GM23248 (cell line): ENCODE results near the gene GNB1. TPM values are rescaled to one million over a fixed set of nuclear protein-coding genes. Genes with fewer than 3 reads are reported as not detected.
A peak's percentile ranks its signal among the peaks of the same experiment; 100 is the strongest.

Experiments
- DNase-seq: peaks from one replicate; pipeline ENCODE4 v3.0.0-alpha.2; 2015
- H2AFZ ChIP-seq: fragments of 200-600 bp; sonication (generic); 2 replicates; pipeline ENCODE4 v1.6.1; 2016; ENCODE audit warnings: antibody characterized with exemption
- H3F3A ChIP-seq: fragments of 200-600 bp; sonication (generic); 2 replicates; pipeline ENCODE4 v1.6.1; 2016; ENCODE audit warnings: mild to moderate bottlenecking, antibody characterized with exemption, mixed run types; ENCODE audit not compliant: insufficient read depth
- H3K27ac ChIP-seq: fragments of 200-600 bp; sonication (generic); 2 replicates; pipeline ENCODE4 v1.5.1; 2016; ENCODE audit warnings: mild to moderate bottlenecking
- H3K27me3 ChIP-seq: fragments of 200-600 bp; sonication (generic); replicated peaks from 2 replicates; pipeline ENCODE4 v1.6.1; 2016; ENCODE audit warnings: mild to moderate bottlenecking; ENCODE audit not compliant: insufficient read depth
- H3K36me3 ChIP-seq: fragments of 200-600 bp; sonication (generic); 2 replicates; pipeline ENCODE4 v1.6.1; 2016; ENCODE audit warnings: low read depth, mild to moderate bottlenecking
- H3K4me1 ChIP-seq: fragments of 200-600 bp; sonication (generic); 2 replicates; pipeline ENCODE4 v1.6.1; 2016; ENCODE audit warnings: mild to moderate bottlenecking; ENCODE audit not compliant: insufficient read depth
- H3K4me2 ChIP-seq: fragments of 200-600 bp; sonication (generic); one replicate; pipeline ENCODE4 v1.6.1; 2016; ENCODE audit warnings: mild to moderate bottlenecking; ENCODE audit not compliant: unreplicated experiment
- H3K4me3 ChIP-seq: fragments of 200-600 bp; sonication (generic); 2 replicates; pipeline ENCODE4 v1.5.1; 2016; ENCODE audit warnings: mild to moderate bottlenecking
- H3K79me2 ChIP-seq: fragments of 200-600 bp; sonication (generic); 2 replicates; pipeline ENCODE4 v1.6.1; 2016; ENCODE audit warnings: mild to moderate bottlenecking; ENCODE audit not compliant: insufficient read depth
- H3K9ac ChIP-seq: fragments of 200-600 bp; sonication (generic); 2 replicates; pipeline ENCODE4 v1.6.1; 2016; ENCODE audit warnings: mild to moderate bottlenecking
- H3K9me2 ChIP-seq: fragments of 200-600 bp; sonication (generic); 2 replicates; pipeline ENCODE4 v1.6.1; 2016; ENCODE audit warnings: mixed run types, mild to moderate bottlenecking, moderate library complexity; ENCODE audit not compliant: insufficient read depth
- H3K9me3 ChIP-seq: fragments of 200-600 bp; sonication (generic); one replicate; pipeline ENCODE4 v1.6.1; 2017; ENCODE audit warnings: low read depth
- H4K20me1 ChIP-seq: fragments of 200-600 bp; sonication (generic); 2 replicates; pipeline ENCODE4 v1.6.0; 2016; ENCODE audit not compliant: insufficient read depth
- EZH2 ChIP-seq: fragments of 200-600 bp; sonication (generic); IDR thresholded peaks from 2 replicates; pipeline ENCODE4 v1.6.1; 2018; ENCODE audit warnings: antibody characterized with exemption, mild to moderate bottlenecking; ENCODE audit not compliant: insufficient read depth, poor library complexity, severe bottlenecking
- EZH2phosphoT487 ChIP-seq: fragments of 200-600 bp; sonication (generic); IDR thresholded peaks from 2 replicates; pipeline ENCODE4 v1.6.1; 2018; ENCODE audit warnings: antibody characterized with exemption, moderate library complexity, mild to moderate bottlenecking, low read depth; ENCODE audit not compliant: insufficient read depth
- WGBS, 2 experiments: methylation state at CpG; one replicate each; pipeline ENCODE4 v1.1.6; 2015 to 2017; ENCODE audit warnings: low lambda C conversion rate in 2 of 2, low coverage in 1 of 2; ENCODE audit errors: missing lambda C conversion rate in 2 of 2; 5-methylcytosine and 5-hydroxymethylcytosine counted together
- in situ Hi-C: fragments of 300-500 bp; cut with MboI; formaldehyde crosslinking; loops from 2 replicates; pipeline ENCODE4 v1.15.0; 2020
- polyA plus RNA-seq: library from polyadenylated mRNA; unstranded; fragments of >200 nt; fragmentation: Nextera tagmentation; extraction: Ambion mirVana; gene quantifications from 2 replicates; pipeline ENCODE4 v1.2.1, GENCODE V29; 2016
- total RNA-seq: library from RNA; depleted of rRNA; stranded (reverse); fragments of >200 nt; shearing (Covaris generic); gene quantifications from 2 replicates; pipeline ENCODE4 v1.2.3, GENCODE V29; 2014; rRNA removed

GNB1 gene
- total RNA-seq (87.6 and 97.7 TPM in 2 replicates), polyA plus RNA-seq (92.0 and 148 TPM in 2 replicates)

DNA sequence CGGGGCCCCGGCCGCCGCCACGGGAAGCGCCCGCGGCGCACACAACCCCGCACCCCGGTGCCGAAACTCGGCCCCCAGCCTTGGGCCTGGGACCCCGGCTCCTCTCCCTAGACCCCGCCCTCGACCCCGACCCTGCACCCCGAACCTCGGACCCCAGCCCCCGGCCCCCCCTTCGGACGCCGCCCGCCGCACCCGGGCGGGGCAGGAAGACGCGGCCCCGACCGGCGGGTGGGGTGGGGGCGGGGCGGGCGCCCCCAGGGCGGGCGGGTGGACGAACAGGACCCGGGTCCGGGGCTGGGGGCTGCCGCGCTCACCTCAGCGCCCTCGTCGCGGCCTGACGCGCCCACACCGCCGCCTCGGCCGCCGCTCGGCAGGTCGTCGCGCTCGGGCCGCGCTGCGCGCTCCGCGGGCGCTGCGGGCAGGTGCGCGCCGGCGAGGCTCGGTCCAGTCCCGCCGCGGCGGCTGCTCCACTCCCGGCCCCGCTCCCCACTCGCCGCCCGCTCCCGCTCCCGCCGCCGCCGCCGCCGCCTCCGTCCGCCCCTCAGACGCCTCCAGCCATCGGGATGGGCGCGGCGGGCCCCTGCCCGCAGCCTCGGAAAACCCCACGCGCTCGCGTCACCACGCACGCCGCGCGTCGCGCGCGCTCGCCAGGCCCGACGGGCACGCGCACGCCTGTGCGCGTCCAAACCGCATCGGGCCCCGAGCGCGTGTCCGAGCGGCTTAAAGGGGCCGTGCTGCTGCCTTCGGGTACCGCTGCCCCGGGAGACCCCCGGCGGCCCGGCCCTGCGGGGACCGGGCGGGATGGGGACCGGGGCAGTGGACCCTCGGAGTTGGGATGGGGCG is at the start of gene GNB1:
Gene GNB1 (minus strand): TSS at position 582 of the 843 bp plus-strand sequence. CDS start 65,634 bp downstream, outside the sequence.
- in situ Hi-C loops: no loop called here
- H3K27me3 ChIP-seq: no peaks in the 10 kb centered on the region
- peaks cover 13% of the 10 kb centered on the region for H3F3A ChIP-seq
- no peak for TF ChIP-seq EZH2
- TF ChIP-seq EZH2phosphoT487: no peak
- peaks cover 54% of the 10 kb centered on the region for H3K79me2 ChIP-seq
- 0 to 1% methylated on average over 33 to 64 of the region's 137 CpGs for WGBS, 2 experiments
- peak within 1 kb of the TSS; percentile 92 for H3K4me2 ChIP-seq
- peak within 1 kb of the TSS; percentile 74 for H2AFZ ChIP-seq
- H3K9me3 ChIP-seq: no peaks in the 10 kb centered on the region
- H3K27ac ChIP-seq: peak within 1 kb of the TSS; percentile 76
- H4K20me1 ChIP-seq: peaks cover 30% of the 10 kb centered on the region; the same call in 1 of the 2 replicates
- no peaks in the 10 kb centered on the region for H3K9me2 ChIP-seq
- peak within 1 kb of the TSS; percentile 93 for H3K9ac ChIP-seq
- peak; percentile 96 for DNase-seq
- H3K4me3 ChIP-seq: peak within 1 kb of the TSS; percentile 91
- H3K36me3 ChIP-seq: 0 out of 2 replicates have a peak, but pooled peaks cover 3% of the 10 kb centered on the region
- peaks cover 46% of the 10 kb centered on the region for H3K4me1 ChIP-seq

- TF ChIP-seq EZH2 (no peak), EZH2phosphoT487 (no peak)
- in situ Hi-C loops: no loop called here
- Histone ChIP-seq H3K9me2 (no peaks in the 10 kb centered on the region), H3K27ac (no peak overlapping the region), H3K9me3 (no peaks in the 10 kb centered on the region), H3K9ac (no peak overlapping the region), H3K4me1 (no peaks in the 10 kb centered on the region), H4K20me1 (no peaks in the 10 kb centered on the region), H3K36me3 (no peaks in the 10 kb centered on the region), H3K79me2 (no peaks in the 10 kb centered on the region), H3K4me3 (no peak overlapping the region), H3K27me3 (no peaks in the 10 kb centered on the region), H3F3A (no peaks in the 10 kb centered on the region), H3K4me2 (no peak overlapping the region), H2AFZ (no peak overlapping the region)
- DNase-seq: no peak
- WGBS, 2 experiments: 60 to 69% methylated on average over 10 to 12 of the region's 12 CpGs
These were observed 49.2 kb upstream of the GNB1 start for GRCh38 chr1:1940123-1940425.

DNA sequence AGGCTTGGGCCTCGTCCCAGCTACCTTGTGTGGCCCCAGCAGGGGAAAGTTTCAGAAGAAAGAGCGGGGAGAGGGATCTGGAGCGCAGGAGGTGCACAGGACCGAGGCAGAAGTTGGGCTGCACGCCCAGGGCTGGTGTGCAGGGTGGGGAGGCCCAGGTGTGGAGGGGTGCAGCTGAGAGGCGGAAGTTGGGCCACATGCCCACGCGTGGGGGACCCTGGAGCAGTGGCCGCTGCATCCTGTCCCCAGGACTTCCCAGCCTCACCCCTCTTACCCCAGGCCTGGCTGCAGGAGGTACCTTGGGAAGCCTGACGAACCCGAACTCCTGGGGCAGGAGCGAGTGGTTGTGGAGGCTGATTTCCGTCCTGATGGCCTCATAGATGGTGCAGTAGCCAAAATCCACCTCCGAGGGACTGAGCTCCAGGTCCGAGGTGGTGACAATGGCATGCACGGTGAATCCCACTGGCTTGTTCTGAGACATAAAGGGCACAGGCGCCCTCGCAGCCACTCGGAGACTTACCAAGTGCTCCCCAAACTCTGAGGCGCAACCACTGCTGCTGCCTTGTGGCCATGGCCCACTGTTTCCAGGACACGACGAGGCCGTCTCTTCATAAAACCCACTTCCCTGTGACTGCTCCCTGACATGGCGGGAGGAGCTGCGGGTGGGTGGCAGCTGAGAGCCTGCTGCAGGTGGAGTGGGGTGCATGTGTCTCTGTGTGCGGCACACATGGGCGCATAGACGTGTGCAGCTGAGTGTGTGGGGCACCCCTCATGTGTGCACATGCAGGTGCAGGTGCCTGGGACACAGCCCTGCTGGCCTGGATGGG is 48.6 kb upstream of the GNB1 start:
- Histone ChIP-seq H3K27ac (no peak overlapping the region), H2AFZ (no peak overlapping the region), H3K79me2 (no peaks in the 10 kb centered on the region), H3K27me3 (no peaks in the 10 kb centered on the region), H3K4me2 (no peak overlapping the region), H3K4me1 (no peaks in the 10 kb centered on the region), H3K9me2 (no peaks in the 10 kb centered on the region), H3K4me3 (no peak overlapping the region), H3K9ac (no peak overlapping the region), H3K36me3 (no peaks in the 10 kb centered on the region), H3F3A (no peaks in the 10 kb centered on the region), H4K20me1 (no peaks in the 10 kb centered on the region), H3K9me3 (no peaks in the 10 kb centered on the region)
- 54 to 58% methylated on average over 23 to 28 of the region's 28 CpGs for WGBS, 2 experiments
- in situ Hi-C loops: no loop called here
- DNase-seq: no peak
- TF ChIP-seq EZH2phosphoT487 (no peak), EZH2 (no peak)

GRCh38 chr1:1938613-1939295 is 47.9 kb upstream of the GNB1 start:
- Histone ChIP-seq H3K79me2 (no peaks in the 10 kb centered on the region), H3K9ac (no peak overlapping the region), H3K9me3 (no peaks in the 10 kb centered on the region), H4K20me1 (no peaks in the 10 kb centered on the region), H3K27ac (no peak overlapping the region), H3K4me2 (no peak overlapping the region), H3F3A (no peaks in the 10 kb centered on the region), H3K36me3 (no peaks in the 10 kb centered on the region), H2AFZ (no peak overlapping the region), H3K4me3 (no peak overlapping the region), H3K4me1 (no peaks in the 10 kb centered on the region), H3K27me3 (no peaks in the 10 kb centered on the region), H3K9me2 (no peaks in the 10 kb centered on the region)
- no peak for TF ChIP-seq EZH2
- no peak for TF ChIP-seq EZH2phosphoT487
- WGBS, 2 experiments: 45 to 46% methylated on average over 21 to 24 of the region's 24 CpGs
- DNase-seq: no peak
- in situ Hi-C loops: no loop called here
